Ascending aorta (tissue), 2 donors: ENCODE measurements around the gene NABP1. TPM values are rescaled to one million over a fixed set of nuclear protein-coding genes. Genes with fewer than 3 reads are reported as not detected.

ENCODE experiments used
- DNase-seq, 2 donors: peaks; one replicate each; pipeline ENCODE4 v3.0.0-alpha.2; 2019; ENCODE audit warnings: low spot score in 2 of 2
- H3K27ac ChIP-seq, 2 donors: fragments of 200-600 bp; sonication (generic); one replicate each; pipeline ENCODE4 v1.5.1; 2016 to 2017; ENCODE audit warnings: mild to moderate bottlenecking in 1 of 2
- H3K27me3 ChIP-seq: fragments of 200-600 bp; sonication (generic); one replicate; pipeline ENCODE4 v1.5.1; 2017
- H3K36me3 ChIP-seq, 2 donors: fragments of 200-600 bp; sonication (generic); one replicate each; pipeline ENCODE4 v1.5.1; 2016
- H3K4me1 ChIP-seq, 2 donors: fragments of 200-600 bp; sonication (generic); one replicate each; pipeline ENCODE4 v1.5.1; 2016 to 2017; ENCODE audit warnings: mild to moderate bottlenecking in 1 of 2
- H3K4me3 ChIP-seq, 2 donors: fragments of 200-600 bp; sonication (generic); one replicate each; pipeline ENCODE4 v1.5.1; 2016 to 2017; ENCODE audit warnings: mild to moderate bottlenecking in 1 of 2
- H3K9me3 ChIP-seq, 2 donors: fragments of 200-600 bp; sonication (generic); one replicate each; pipeline ENCODE4 v1.5.1; 2016
- CTCF ChIP-seq, 3 experiments: fragments of 200-600 bp in 2 of 3; fragments of 450-650 bp in 1 of 3; sonication (generic) in 2 of 3; IDR thresholded peaks; one replicate each; pipeline ENCODE4 v1.5.1; 2016 to 2019; ENCODE audit warnings: antibody characterized with exemption in 3 of 3, mild to moderate bottlenecking in 1 of 3, moderate library complexity in 1 of 3
- intact Hi-C: fragments of 100-400 bp; cut with DNase I; formaldehyde crosslinking; loops from one replicate; pipeline ENCODE4 v1.15.1; 2023
- total RNA-seq: library from RNA; depleted of rRNA; stranded (reverse); fragments of >200 nt; gene quantifications from one replicate; pipeline ENCODE4 v1.1.0, GENCODE V29; 2016

Gene NABP1
- total RNA-seq, 1 donor from 2014 or later, result 38.5 TPM

- H3K4me3 ChIP-seq, result no peak overlapping the region
- no peaks in the 10 kb centered on the region for H3K27me3 ChIP-seq
- intact Hi-C loops, result loop anchor here (10.0 kb wide), 2 partner anchors 306 to 1136 kb away; partner anchors contain the start of gene NEMP2
- no peak overlapping the region for H3K27ac ChIP-seq
- H3K4me1 ChIP-seq, result no peaks in the 10 kb centered on the region
- no peak for DNase-seq
- H3K36me3 ChIP-seq, result no peaks in the 10 kb centered on the region
- no peaks in the 10 kb centered on the region for H3K9me3 ChIP-seq
- no peak for TF ChIP-seq CTCF (IDR thresholded peaks at IDR 0.05)
These were observed 7.1 kb upstream of the NABP1 start for GRCh38 chr2:191670787-191671186.

- intact Hi-C loops, result loop anchor here (5.0 to 10.0 kb wide), 3 partner anchors 311 to 1141 kb away; partner anchors contain the start of gene NEMP2
These were observed 1.9 kb upstream of the NABP1 start for GRCh38 chr2:191675807-191676721.

GRCh38 chr2:191676790-191677645 is 918 bp upstream of the NABP1 start:
- Histone ChIP-seq H3K4me1 (peaks cover 4 to 10% of the 10 kb centered on the region in 2 donors), H3K27ac (peak overlapping the region; percentile 90 to 96), H3K4me3 (peak overlapping the region; percentile 55 to 82), H3K9me3 (no peaks in the 10 kb centered on the region), H3K27me3 (no peaks in the 10 kb centered on the region), H3K36me3 (no peaks in the 10 kb centered on the region)
- peak in 1 of 2 donors; percentile 86 for DNase-seq
- intact Hi-C loops, result loop anchor here (5.0 to 10.0 kb wide), 3 partner anchors 312 to 1142 kb away; partner anchors contain the start of gene NEMP2
- TF ChIP-seq CTCF (IDR thresholded peaks at IDR 0.05), result no peak

More at GRCh38 chr2:191675807-191676721, 1.9 kb upstream of the NABP1 start:
- no peaks in the 10 kb centered on the region for H3K9me3 ChIP-seq
- no peaks in the 10 kb centered on the region for H3K36me3 ChIP-seq
- H3K27me3 ChIP-seq, result no peaks in the 10 kb centered on the region
- no peak for TF ChIP-seq CTCF (IDR thresholded peaks at IDR 0.05)
- H3K4me3 ChIP-seq, result no peak overlapping the region
- peak overlapping the region; percentile 39 to 96 for H3K27ac ChIP-seq
- H3K4me1 ChIP-seq, result peaks cover 4 to 10% of the 10 kb centered on the region in 2 donors
- peak; percentile 31 to 70 for DNase-seq

- Histone ChIP-seq H3K36me3 (peaks cover 0 to 5% of the 10 kb centered on the region in 2 donors), H3K9me3 (no peaks in the 10 kb centered on the region), H3K27me3 (no peaks in the 10 kb centered on the region), H3K27ac (peak overlapping the region; percentile 90 to 96), H3K4me3 (peak overlapping the region; percentile 55 to 82), H3K4me1 (peaks cover 4 to 10% of the 10 kb centered on the region in 2 donors)
- intact Hi-C loops, result loop anchor here (5.0 to 10.0 kb wide), 3 partner anchors 314 to 1144 kb away; partner anchors contain the start of gene NEMP2
- peak in 1 of 2 donors; percentile 78 for DNase-seq
- TF ChIP-seq CTCF (IDR thresholded peaks at IDR 0.05), result no peak
These were observed 633 bp downstream of the NABP1 start for GRCh38 chr2:191678437-191679100.
